IMR-90 (cell line): Measurements from ENCODE around the gene KRTAP20-3.

Experiments
- BHLHE40 ChIP-seq: fragments of 150-350 bp; IDR thresholded peaks from 2 replicates; pipeline ENCODE4 v1.6.1; 2016; ENCODE audit warnings: mild to moderate bottlenecking, low read depth, low read length
- CEBPB ChIP-seq: IDR thresholded peaks from 2 replicates; pipeline ENCODE4 v1.6.1; 2012; ENCODE audit warnings: low read depth, low read length, improper control_type of control experiment
- CHD1 ChIP-seq: IDR thresholded peaks from 2 replicates; pipeline ENCODE4 v1.6.1; 2012; ENCODE audit warnings: low read depth, low read length, improper control_type of control experiment
- MAFK ChIP-seq: IDR thresholded peaks from 2 replicates; pipeline ENCODE4 v1.6.1; 2012; ENCODE audit warnings: low read depth, low read length, improper control_type of control experiment
- MXI1 ChIP-seq: IDR thresholded peaks from 2 replicates; pipeline ENCODE4 v1.6.1; 2012; ENCODE audit warnings: low read depth, mild to moderate bottlenecking, low read length, moderate library complexity, borderline replicate concordance
- POLR2A ChIP-seq: IDR thresholded peaks from 2 replicates; pipeline ENCODE4 v1.6.1; 2012; ENCODE audit warnings: mild to moderate bottlenecking, low read depth, low read length
- RAD21 ChIP-seq: IDR thresholded peaks from 2 replicates; pipeline ENCODE4 v1.6.1; 2012; ENCODE audit warnings: low read length, improper control_type of control experiment
- RCOR1 ChIP-seq: IDR thresholded peaks from 2 replicates; pipeline ENCODE4 v1.6.1; 2012; ENCODE audit warnings: mild to moderate bottlenecking, low read length, improper control_type of control experiment; ENCODE audit not compliant: insufficient replicate concordance
- RFX5 ChIP-seq: IDR thresholded peaks from 2 replicates; pipeline ENCODE4 v1.8.0; 2012; ENCODE audit warnings: low read depth, mild to moderate bottlenecking, low read length, moderate library complexity
- SMC3 ChIP-seq: fragments of 150-350 bp; IDR thresholded peaks from 2 replicates; pipeline ENCODE4 v1.6.1; 2016; ENCODE audit warnings: low read depth, mild to moderate bottlenecking, antibody characterized with exemption, low read length, moderate library complexity
- TF ChIP-seq, protein P1 (sequence below): conservative IDR thresholded peaks from 2 replicates; pipeline ENCODE4 v1.5.1; 2012; ENCODE audit warnings: mild to moderate bottlenecking, low read depth, low read length, improper control_type of control experiment
- TF ChIP-seq, protein P2 (sequence below): fragments of 150-350 bp; IDR thresholded peaks from 2 replicates; pipeline ENCODE4 v1.6.1; 2017; ENCODE audit warnings: mild to moderate bottlenecking, antibody characterized with exemption, low read length, low read depth
- TF ChIP-seq, protein P3 (sequence below): fragments of 150-350 bp; IDR thresholded peaks from 2 replicates; pipeline ENCODE4 v1.6.1; 2016; ENCODE audit warnings: low read depth, mild to moderate bottlenecking, low read length, moderate library complexity, borderline replicate concordance

DNA sequence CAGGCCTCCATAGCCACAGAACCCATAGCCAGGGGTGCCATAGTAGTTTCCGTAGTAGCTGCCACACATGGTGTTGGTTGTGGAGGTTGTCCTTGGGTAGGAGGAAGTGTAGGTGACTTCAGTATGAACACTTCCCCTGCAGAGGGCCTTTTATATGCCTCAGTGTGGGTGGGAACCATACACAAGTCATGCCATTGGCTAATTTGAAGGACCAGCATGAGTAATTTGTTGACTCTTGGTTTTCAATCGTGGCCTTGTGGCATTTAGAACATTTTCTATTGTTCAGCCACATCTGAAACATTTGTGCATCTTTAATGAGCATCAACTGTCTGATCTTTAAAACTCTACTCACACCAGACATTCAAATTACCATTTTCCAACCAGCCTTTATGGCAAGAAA is 28.8 kb upstream of the KRTAP20-3 start, which contains the start of gene KRTAP6-1:
- no peak for TF ChIP-seq RAD21
- TF ChIP-seq, protein P1, sequence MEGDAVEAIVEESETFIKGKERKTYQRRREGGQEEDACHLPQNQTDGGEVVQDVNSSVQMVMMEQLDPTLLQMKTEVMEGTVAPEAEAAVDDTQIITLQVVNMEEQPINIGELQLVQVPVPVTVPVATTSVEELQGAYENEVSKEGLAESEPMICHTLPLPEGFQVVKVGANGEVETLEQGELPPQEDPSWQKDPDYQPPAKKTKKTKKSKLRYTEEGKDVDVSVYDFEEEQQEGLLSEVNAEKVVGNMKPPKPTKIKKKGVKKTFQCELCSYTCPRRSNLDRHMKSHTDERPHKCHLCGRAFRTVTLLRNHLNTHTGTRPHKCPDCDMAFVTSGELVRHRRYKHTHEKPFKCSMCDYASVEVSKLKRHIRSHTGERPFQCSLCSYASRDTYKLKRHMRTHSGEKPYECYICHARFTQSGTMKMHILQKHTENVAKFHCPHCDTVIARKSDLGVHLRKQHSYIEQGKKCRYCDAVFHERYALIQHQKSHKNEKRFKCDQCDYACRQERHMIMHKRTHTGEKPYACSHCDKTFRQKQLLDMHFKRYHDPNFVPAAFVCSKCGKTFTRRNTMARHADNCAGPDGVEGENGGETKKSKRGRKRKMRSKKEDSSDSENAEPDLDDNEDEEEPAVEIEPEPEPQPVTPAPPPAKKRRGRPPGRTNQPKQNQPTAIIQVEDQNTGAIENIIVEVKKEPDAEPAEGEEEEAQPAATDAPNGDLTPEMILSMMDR: no peak
- no peak for TF ChIP-seq BHLHE40
- no peak for TF ChIP-seq POLR2A
- TF ChIP-seq, protein P2, sequence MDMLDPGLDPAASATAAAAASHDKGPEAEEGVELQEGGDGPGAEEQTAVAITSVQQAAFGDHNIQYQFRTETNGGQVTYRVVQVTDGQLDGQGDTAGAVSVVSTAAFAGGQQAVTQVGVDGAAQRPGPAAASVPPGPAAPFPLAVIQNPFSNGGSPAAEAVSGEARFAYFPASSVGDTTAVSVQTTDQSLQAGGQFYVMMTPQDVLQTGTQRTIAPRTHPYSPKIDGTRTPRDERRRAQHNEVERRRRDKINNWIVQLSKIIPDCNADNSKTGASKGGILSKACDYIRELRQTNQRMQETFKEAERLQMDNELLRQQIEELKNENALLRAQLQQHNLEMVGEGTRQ: no peak
- TF ChIP-seq CHD1: no peak
- TF ChIP-seq MAFK: no peak
- no peak for TF ChIP-seq RFX5
- TF ChIP-seq MXI1: no peak
- no peak for TF ChIP-seq CEBPB
- TF ChIP-seq SMC3: no peak
- TF ChIP-seq, protein P3, sequence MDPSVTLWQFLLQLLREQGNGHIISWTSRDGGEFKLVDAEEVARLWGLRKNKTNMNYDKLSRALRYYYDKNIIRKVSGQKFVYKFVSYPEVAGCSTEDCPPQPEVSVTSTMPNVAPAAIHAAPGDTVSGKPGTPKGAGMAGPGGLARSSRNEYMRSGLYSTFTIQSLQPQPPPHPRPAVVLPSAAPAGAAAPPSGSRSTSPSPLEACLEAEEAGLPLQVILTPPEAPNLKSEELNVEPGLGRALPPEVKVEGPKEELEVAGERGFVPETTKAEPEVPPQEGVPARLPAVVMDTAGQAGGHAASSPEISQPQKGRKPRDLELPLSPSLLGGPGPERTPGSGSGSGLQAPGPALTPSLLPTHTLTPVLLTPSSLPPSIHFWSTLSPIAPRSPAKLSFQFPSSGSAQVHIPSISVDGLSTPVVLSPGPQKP: no peak
- no peak for TF ChIP-seq RCOR1
